22Rv1 (cell line): ENCODE measurements around the gene ZNF724.

Source experiments
- CTCF ChIP-seq: fragments of 450-650 bp; IDR thresholded peaks from 2 replicates; pipeline ENCODE4 v1.5.1; 2017; ENCODE audit warnings: mild to moderate bottlenecking
- ZFX ChIP-seq: fragments of 450-650 bp; IDR thresholded peaks from 2 replicates; pipeline ENCODE4 v1.6.1; 2017; ENCODE audit warnings: antibody characterized with exemption, borderline replicate concordance

- no peak for TF ChIP-seq CTCF
- TF ChIP-seq ZFX: no peak
Measured at GRCh38 chr19:23261496-23262020, 11.4 kb upstream of the ZNF724 start.
